Right renal cortex interstitium (tissue), 3 donors: ENCODE results near the gene CCDC40. TPM values are rescaled to one million over a fixed set of nuclear protein-coding genes. Genes with fewer than 3 reads are reported as not detected.

Source experiments
- DNase-seq, 3 donors: peaks; one replicate each; pipeline ENCODE4 v3.0.0-alpha.2; 2013; ENCODE audit warnings: low read depth in 3 of 3, low spot score in 2 of 3
- polyA plus RNA-seq, 3 donors: library from polyadenylated mRNA; unstranded; fragments of 120-200 nt; gene quantifications; one replicate each; pipeline ENCODE4 v1.2.1, GENCODE V29; 2013; ENCODE audit not compliant: insufficient read length in 3 of 3

Gene CCDC40
- polyA plus RNA-seq, 3 donors, result 9.4 to 15.6 (median 9.6) TPM

- no peak for DNase-seq
Measured at GRCh38 chr17:80110927-80111701, 74.7 kb downstream of the CCDC40 start.

DNA sequence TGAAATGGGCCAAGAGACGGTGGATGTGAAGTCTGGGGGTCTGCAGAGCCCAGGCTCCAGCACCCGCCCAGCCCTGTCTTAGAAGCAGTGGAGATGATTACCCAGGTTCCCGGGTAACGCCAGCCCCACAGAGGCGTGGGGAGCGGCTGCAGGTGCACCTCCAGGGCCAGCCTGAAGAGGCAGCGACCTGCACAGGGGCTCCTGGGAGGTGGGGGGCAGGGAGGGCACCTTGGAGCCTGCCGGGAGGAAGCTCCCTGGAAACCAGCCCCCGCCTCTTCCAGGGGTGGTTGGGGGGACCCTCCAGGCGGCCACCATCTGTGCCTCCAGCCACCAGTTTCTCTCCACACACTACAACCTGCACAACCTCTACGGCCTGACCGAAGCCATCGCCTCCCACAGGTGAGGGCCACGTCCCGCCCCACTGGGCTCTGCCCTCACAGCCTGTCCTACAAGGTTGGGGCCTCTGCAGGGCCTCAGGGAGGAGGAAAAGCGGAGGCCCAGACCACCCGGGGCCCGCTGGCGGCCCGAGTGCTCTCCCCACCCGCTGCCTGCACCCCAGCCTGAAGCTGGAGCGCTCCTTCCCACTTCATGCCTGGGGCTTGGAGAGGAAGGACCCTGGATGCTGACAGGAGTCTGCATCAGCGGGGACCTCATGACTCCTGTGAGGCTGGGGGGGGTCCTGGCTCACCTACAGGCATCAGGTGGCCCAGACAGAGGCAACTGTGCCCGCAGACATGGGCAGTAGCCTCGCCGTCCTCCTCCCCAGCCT, 75.4 kb downstream of the CCDC40 start:
- no peak for DNase-seq

DNA sequence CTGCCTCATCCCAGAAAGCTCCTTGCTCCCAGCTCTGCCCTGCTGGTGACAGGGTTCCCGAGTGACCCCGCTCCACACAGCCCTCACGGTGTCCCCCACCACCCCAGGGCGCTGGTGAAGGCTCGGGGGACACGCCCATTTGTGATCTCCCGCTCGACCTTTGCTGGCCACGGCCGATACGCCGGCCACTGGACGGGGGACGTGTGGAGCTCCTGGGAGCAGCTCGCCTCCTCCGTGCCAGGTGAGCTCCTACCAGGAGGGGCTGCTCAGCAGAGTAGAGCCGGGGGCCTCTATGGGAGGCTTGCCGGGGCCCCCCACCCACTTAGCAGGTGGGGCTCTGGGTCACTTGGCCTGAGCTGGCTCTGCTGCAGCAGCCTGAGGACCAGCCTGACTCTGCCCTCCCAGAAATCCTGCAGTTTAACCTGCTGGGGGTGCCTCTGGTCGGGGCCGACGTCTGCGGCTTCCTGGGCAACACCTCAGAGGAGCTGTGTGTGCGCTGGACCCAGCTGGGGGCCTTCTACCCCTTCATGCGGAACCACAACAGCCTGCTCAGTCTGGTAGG, 76.1 kb downstream of the CCDC40 start:
- DNase-seq, result no peak

DNA sequence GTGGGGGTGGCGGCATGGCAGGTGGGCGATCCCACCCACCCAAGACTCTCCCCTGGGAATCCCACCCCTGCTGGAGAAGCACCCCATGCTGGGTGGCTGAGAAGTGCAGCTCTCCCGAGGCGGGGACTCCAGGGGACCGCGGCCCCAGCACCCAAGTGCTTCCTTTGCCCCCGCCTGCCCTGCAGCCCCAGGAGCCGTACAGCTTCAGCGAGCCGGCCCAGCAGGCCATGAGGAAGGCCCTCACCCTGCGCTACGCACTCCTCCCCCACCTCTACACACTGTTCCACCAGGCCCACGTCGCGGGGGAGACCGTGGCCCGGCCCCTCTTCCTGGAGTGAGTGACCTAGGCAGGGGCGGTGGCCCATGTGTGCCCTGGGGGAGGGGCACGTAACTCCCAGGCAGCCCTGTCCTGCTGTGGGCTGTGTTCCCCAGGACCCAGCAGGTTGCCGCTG, 76.6 kb downstream of the CCDC40 start:
- DNase-seq, result no peak

- no peak for DNase-seq
Measured at GRCh38 chr17:80114758-80115157, 78.3 kb downstream of the CCDC40 start.

GRCh38 chr17:80115159-80115558, 78.7 kb downstream of the CCDC40 start:
- no peak for DNase-seq

GRCh38 chr17:80116276-80116920, 80.0 kb downstream of the CCDC40 start:
- no peak for DNase-seq

- DNase-seq, result no peak
Measured at GRCh38 chr17:80116921-80117380, 80.5 kb downstream of the CCDC40 start.

DNA sequence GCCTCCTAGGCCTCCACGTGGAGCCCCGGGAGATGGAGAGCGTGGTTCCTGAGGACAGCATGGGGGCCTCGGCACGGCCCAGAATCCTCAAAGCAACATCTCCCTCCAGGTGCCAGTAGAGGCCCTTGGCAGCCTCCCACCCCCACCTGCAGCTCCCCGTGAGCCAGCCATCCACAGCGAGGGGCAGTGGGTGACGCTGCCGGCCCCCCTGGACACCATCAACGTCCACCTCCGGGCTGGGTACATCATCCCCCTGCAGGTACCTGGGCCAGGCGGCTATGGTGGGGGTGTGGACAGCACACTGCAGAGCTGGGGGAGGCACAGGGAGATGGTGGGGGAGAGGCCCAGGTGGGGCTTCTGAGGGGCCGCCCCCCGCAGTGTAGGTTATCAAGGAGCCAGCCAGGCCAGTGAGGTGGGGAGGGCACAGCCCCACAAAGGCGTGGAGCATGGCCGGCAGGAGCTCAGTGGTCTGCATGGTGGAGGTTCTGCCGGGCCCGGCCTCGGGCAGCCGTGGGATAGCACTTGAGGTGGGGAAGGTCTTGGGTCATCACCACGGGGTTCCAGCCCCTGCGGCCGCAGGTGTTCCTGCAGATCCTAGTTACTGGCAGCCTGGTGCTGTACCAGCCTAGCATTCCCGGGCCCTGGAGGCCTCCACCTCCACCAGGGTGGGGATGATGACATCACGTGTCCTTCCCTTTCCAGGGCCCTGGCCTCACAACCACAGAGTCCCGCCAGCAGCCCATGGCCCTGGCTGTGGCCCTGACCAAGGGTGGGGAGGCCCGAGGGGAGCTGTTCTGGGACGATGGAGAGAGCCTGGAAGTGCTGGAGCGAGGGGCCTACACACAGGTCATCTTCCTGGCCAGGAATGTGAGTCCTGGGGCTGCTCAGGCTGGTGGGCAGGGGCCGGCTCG, 81.3 kb downstream of the CCDC40 start:
- no peak for DNase-seq

GRCh38 chr17:80118601-80119270, 82.3 kb downstream of the CCDC40 start:
- no peak for DNase-seq

- DNase-seq, result no peak
Measured at GRCh38 chr17:80119271-80119791, 82.9 kb downstream of the CCDC40 start.

GRCh38 chr17:80119839-80120238, 83.4 kb downstream of the CCDC40 start:
- DNase-seq, result no peak

DNA sequence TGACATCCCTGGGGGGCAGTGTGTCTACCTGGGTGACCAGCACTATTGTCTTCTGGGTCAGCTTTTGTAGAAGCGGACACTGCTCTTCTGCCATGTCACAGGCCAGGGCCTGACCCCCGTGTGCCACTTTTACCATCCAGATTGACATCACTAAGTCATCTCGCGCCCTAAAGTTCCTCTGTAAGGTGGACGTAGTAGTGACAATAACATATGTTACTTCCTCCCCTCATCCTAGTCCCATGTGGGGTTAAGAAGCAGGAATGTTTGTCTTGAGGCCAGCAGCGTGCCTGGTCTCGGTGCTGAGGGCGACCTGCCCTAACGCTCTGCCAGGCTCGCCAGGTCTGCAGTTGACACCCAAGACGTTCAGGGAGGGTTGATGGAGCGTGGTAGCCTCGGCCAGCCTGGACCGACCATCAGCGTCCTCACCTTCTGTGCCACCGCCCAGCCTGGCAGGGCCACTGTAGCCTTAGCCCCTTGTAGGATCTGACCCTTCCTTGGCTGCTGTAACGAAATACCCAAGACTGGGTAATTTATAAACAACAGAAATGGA, 85.7 kb downstream of the CCDC40 start:
- DNase-seq, result no peak

DNA sequence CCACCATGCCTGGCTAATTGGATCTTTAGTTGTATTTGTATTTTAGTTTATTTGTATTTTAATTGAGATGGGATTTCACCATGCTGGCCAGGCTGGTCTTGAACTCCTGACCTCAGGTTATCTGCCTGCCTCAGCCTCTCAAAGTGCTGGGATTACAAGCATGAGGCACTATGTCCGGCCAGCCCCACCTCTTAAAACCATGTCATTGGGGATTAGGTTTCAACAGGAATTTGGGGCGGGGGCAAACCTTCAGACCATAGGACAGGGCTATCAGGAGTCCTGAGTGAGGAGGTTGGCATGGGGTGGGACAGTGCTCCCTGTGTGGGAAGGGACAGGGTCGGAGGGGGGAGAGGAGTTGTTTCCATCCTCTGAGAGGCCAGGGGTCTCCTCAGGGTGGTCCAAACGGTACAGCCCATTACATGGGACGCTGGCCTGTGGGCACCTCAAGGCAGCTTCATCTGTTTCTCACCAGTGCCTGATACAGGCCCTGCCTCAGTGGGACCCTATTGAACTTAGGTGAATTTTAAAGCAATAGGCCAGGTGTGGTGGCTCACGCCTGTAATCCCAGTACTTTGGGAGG, 86.6 kb downstream of the CCDC40 start:
- no peak for DNase-seq

- no peak for DNase-seq
Measured at GRCh38 chr17:80123791-80124190, 87.3 kb downstream of the CCDC40 start.

- no peak for DNase-seq
Measured at GRCh38 chr17:80124351-80124981, 88.0 kb downstream of the CCDC40 start.

GRCh38 chr17:80125656-80126448, 89.4 kb downstream of the CCDC40 start:
- no peak for DNase-seq

DNA sequence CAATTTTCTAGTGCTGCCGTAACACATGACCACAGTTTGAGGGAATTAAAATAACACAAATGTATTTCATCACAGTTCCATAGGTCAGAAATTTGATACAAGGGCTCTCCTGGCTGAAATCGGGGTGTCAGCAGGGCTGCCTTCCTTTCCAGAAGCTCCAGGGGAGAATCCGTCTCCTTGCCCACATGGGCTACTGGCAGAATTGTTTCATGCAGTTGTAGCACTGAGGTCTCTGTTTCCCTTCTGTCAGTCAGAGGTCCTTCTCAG, 89.9 kb downstream of the CCDC40 start:
- no peak for DNase-seq
